Neural cell (in vitro differentiated cells): ENCODE data around the gene ROR1. TPM values are rescaled to one million over a fixed set of nuclear protein-coding genes. Genes with fewer than 3 reads are reported as not detected.

Source experiments
- H2AFZ ChIP-seq: fragments of 200-600, 300-800 bp; sonication (generic), shearing (Covaris generic); 2 replicates; pipeline ENCODE4 v1.6.0; 2014; ENCODE audit warnings: low read depth, mild to moderate bottlenecking, antibody characterized with exemption, low read length, moderate library complexity
- H3F3A ChIP-seq: fragments of 200-600 bp; shearing (Covaris generic); 2 replicates; pipeline ENCODE4 v1.6.1; 2016; ENCODE audit warnings: mild to moderate bottlenecking, moderate library complexity, mixed read lengths, antibody characterized with exemption, low read length; ENCODE audit not compliant: insufficient read depth, poor library complexity, severe bottlenecking
- H3K27ac ChIP-seq: fragments of 200-600, 300-800 bp; sonication (generic), shearing (Covaris generic); 2 replicates; pipeline ENCODE4 v1.5.1; 2014; ENCODE audit warnings: mild to moderate bottlenecking, low read length, moderate library complexity
- H3K27me3 ChIP-seq: fragments of 300-800, 200-600 bp; sonication (generic), shearing (Covaris generic); 2 replicates; pipeline ENCODE4 v1.6.0; 2014; ENCODE audit warnings: mild to moderate bottlenecking, low read depth, low read length, moderate library complexity; ENCODE audit not compliant: insufficient read depth
- H3K36me3 ChIP-seq: fragments of 300-800, 200-600 bp; sonication (generic), shearing (Covaris generic); 2 replicates; pipeline ENCODE4 v1.5.1; 2014; ENCODE audit warnings: mild to moderate bottlenecking, antibody characterized with exemption, low read length, moderate library complexity; ENCODE audit not compliant: insufficient read depth
- H3K4me2 ChIP-seq: fragments of 300-800, 200-600 bp; sonication (generic), shearing (Covaris generic); 2 replicates; pipeline ENCODE4 v1.6.0; 2014; ENCODE audit warnings: mild to moderate bottlenecking, low read length
- H3K4me3 ChIP-seq: fragments of 300-800, 200-600 bp; sonication (generic), shearing (Covaris generic); 2 replicates; pipeline ENCODE4 v1.5.1; 2014; ENCODE audit warnings: mild to moderate bottlenecking, low read length, moderate library complexity
- H3K79me2 ChIP-seq: fragments of 200-600 bp; shearing (Covaris generic); replicated peaks from 2 replicates; pipeline ENCODE4 v1.6.0; 2014; ENCODE audit warnings: mild to moderate bottlenecking, low read length, moderate library complexity; ENCODE audit not compliant: insufficient read depth
- H3K9ac ChIP-seq: fragments of 300-800, 200-600 bp; sonication (generic), shearing (Covaris generic); 2 replicates; pipeline ENCODE4 v1.6.1; 2016; ENCODE audit warnings: mild to moderate bottlenecking, low read length, mixed read lengths
- H3K9me2 ChIP-seq: fragments of 200-600 bp; shearing (Covaris generic); 2 replicates; pipeline ENCODE4 v1.6.1; 2016; ENCODE audit warnings: mild to moderate bottlenecking, low read length, mixed read lengths; ENCODE audit not compliant: insufficient read depth
- H3K9me3 ChIP-seq: fragments of 200-600, 300-800 bp; sonication (generic), shearing (Covaris generic); 2 replicates; pipeline ENCODE4 v1.6.1; 2016; ENCODE audit warnings: mild to moderate bottlenecking, mixed run types, low read length, moderate library complexity, mixed read lengths
- H4K20me1 ChIP-seq: fragments of 200-600 bp; shearing (Covaris generic); 2 replicates; pipeline ENCODE4 v1.6.1; 2016; ENCODE audit warnings: mild to moderate bottlenecking, mixed run types; ENCODE audit not compliant: insufficient read depth
- EP300 ChIP-seq: fragments of 450-650 bp; conservative IDR thresholded peaks from 2 replicates; pipeline ENCODE4 v1.6.1; 2014; ENCODE audit warnings: antibody characterized with exemption, mild to moderate bottlenecking, moderate library complexity; ENCODE audit not compliant: poor library complexity, severe bottlenecking
- EZH2 ChIP-seq: fragments of 200-600, 300-800 bp; shearing (Covaris generic), sonication (generic); IDR thresholded peaks from 2 replicates; pipeline ENCODE4 v1.6.1; 2014; ENCODE audit warnings: antibody characterized with exemption, low read length, borderline replicate concordance, mild to moderate bottlenecking; ENCODE audit not compliant: insufficient read depth, poor library complexity, severe bottlenecking
- MXI1 ChIP-seq: fragments of 450-650 bp; conservative IDR thresholded peaks from 2 replicates; pipeline ENCODE4 v1.6.1; 2014; ENCODE audit warnings: antibody characterized with exemption, mild to moderate bottlenecking; ENCODE audit not compliant: poor library complexity, severe bottlenecking
- POLR2AphosphoS5 ChIP-seq: IDR thresholded peaks from 2 replicates; pipeline ENCODE4 v1.6.1; 2012
- RAD21 ChIP-seq: fragments of 450-650 bp; conservative IDR thresholded peaks from 2 replicates; pipeline ENCODE4 v1.6.1; 2014; ENCODE audit warnings: antibody characterized with exemption, mild to moderate bottlenecking, moderate library complexity
- SMC3 ChIP-seq: fragments of 450-650 bp; conservative IDR thresholded peaks from 2 replicates; pipeline ENCODE4 v1.6.1; 2014; ENCODE audit warnings: antibody characterized with exemption, mild to moderate bottlenecking, moderate library complexity; ENCODE audit not compliant: poor library complexity
- TAF1 ChIP-seq: IDR thresholded peaks from 2 replicates; pipeline ENCODE4 v1.6.1; 2012; ENCODE audit warnings: low read depth
- polyA plus RNA-seq: library from polyadenylated mRNA; depleted of rRNA; stranded (reverse); fragments of >200 nt; gene quantifications from 2 replicates; pipeline ENCODE4 v1.2.3, GENCODE V29; 2014
- TF ChIP-seq, protein P1 (sequence below): IDR thresholded peaks from 2 replicates; pipeline ENCODE4 v1.6.1; 2012; ENCODE audit warnings: borderline replicate concordance
- TF ChIP-seq, protein P2 (sequence below): fragments of 450-650 bp; IDR thresholded peaks from 2 replicates; pipeline ENCODE4 v1.5.1; 2014; ENCODE audit warnings: antibody characterized with exemption, mild to moderate bottlenecking, moderate library complexity; ENCODE audit not compliant: poor library complexity, severe bottlenecking

Gene ROR1
- polyA plus RNA-seq, 1 donor from 2014 or later, result 0.27 TPM

- Histone ChIP-seq H3K9me2 (no peaks in the 10 kb centered on the region), H3K27me3 (no peaks in the 10 kb centered on the region), H3K36me3 (no peaks in the 10 kb centered on the region), H2AFZ (no peak overlapping the region), H3K9ac (no peak overlapping the region), H3K9me3 (no peaks in the 10 kb centered on the region), H3K4me3 (no peak overlapping the region), H3K27ac (no peak overlapping the region), H3K79me2 (no peaks in the 10 kb centered on the region), H4K20me1 (no peaks in the 10 kb centered on the region), H3F3A (no peaks in the 10 kb centered on the region), H3K4me2 (no peak overlapping the region)
- no peak for TF ChIP-seq RAD21
- TF ChIP-seq TAF1, result no peak
- no peak for TF ChIP-seq SMC3
- TF ChIP-seq, protein P1, sequence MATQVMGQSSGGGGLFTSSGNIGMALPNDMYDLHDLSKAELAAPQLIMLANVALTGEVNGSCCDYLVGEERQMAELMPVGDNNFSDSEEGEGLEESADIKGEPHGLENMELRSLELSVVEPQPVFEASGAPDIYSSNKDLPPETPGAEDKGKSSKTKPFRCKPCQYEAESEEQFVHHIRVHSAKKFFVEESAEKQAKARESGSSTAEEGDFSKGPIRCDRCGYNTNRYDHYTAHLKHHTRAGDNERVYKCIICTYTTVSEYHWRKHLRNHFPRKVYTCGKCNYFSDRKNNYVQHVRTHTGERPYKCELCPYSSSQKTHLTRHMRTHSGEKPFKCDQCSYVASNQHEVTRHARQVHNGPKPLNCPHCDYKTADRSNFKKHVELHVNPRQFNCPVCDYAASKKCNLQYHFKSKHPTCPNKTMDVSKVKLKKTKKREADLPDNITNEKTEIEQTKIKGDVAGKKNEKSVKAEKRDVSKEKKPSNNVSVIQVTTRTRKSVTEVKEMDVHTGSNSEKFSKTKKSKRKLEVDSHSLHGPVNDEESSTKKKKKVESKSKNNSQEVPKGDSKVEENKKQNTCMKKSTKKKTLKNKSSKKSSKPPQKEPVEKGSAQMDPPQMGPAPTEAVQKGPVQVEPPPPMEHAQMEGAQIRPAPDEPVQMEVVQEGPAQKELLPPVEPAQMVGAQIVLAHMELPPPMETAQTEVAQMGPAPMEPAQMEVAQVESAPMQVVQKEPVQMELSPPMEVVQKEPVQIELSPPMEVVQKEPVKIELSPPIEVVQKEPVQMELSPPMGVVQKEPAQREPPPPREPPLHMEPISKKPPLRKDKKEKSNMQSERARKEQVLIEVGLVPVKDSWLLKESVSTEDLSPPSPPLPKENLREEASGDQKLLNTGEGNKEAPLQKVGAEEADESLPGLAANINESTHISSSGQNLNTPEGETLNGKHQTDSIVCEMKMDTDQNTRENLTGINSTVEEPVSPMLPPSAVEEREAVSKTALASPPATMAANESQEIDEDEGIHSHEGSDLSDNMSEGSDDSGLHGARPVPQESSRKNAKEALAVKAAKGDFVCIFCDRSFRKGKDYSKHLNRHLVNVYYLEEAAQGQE, result no peak
- TF ChIP-seq MXI1, result no peak
- no peak for TF ChIP-seq POLR2AphosphoS5
- TF ChIP-seq, protein P2, sequence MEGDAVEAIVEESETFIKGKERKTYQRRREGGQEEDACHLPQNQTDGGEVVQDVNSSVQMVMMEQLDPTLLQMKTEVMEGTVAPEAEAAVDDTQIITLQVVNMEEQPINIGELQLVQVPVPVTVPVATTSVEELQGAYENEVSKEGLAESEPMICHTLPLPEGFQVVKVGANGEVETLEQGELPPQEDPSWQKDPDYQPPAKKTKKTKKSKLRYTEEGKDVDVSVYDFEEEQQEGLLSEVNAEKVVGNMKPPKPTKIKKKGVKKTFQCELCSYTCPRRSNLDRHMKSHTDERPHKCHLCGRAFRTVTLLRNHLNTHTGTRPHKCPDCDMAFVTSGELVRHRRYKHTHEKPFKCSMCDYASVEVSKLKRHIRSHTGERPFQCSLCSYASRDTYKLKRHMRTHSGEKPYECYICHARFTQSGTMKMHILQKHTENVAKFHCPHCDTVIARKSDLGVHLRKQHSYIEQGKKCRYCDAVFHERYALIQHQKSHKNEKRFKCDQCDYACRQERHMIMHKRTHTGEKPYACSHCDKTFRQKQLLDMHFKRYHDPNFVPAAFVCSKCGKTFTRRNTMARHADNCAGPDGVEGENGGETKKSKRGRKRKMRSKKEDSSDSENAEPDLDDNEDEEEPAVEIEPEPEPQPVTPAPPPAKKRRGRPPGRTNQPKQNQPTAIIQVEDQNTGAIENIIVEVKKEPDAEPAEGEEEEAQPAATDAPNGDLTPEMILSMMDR, result no peak
- no peak for TF ChIP-seq EZH2
- TF ChIP-seq EP300, result no peak
These were observed 17.2 kb downstream of the ROR1 start for GRCh38 chr1:63790989-63791388.

GRCh38 chr1:63792152-63792551 is 18.3 kb downstream of the ROR1 start:
- Histone ChIP-seq H3K4me2 (no peak overlapping the region), H3K27ac (no peak overlapping the region), H3F3A (no peaks in the 10 kb centered on the region), H3K9me3 (no peaks in the 10 kb centered on the region), H3K27me3 (no peaks in the 10 kb centered on the region), H2AFZ (no peak overlapping the region), H3K36me3 (no peaks in the 10 kb centered on the region), H3K4me3 (no peak overlapping the region), H3K79me2 (no peaks in the 10 kb centered on the region), H4K20me1 (no peaks in the 10 kb centered on the region), H3K9me2 (no peaks in the 10 kb centered on the region), H3K9ac (no peak overlapping the region)
- TF ChIP-seq, protein P2, result no peak
- TF ChIP-seq EZH2 (no peak), MXI1 (no peak), SMC3 (no peak), TAF1 (no peak), RAD21 (no peak), EP300 (no peak), POLR2AphosphoS5 (no peak)
- TF ChIP-seq, protein P1, result no peak
